HG03097 (cell line): ENCODE results near the gene NUP43.
"Not testable (repeated sequence)": the region's sequence is repeated elsewhere in the genome, so short reads cannot be mapped to it uniquely, and the experiment has no call there.

Source experiments
- ATAC-seq: cut with Tn5 transposase; IDR thresholded peaks from one replicate; pipeline ENCODE4 v1.9.1; 2021; ENCODE audit not compliant: unreplicated experiment, low FRiP score

Gene NUP43

DNA sequence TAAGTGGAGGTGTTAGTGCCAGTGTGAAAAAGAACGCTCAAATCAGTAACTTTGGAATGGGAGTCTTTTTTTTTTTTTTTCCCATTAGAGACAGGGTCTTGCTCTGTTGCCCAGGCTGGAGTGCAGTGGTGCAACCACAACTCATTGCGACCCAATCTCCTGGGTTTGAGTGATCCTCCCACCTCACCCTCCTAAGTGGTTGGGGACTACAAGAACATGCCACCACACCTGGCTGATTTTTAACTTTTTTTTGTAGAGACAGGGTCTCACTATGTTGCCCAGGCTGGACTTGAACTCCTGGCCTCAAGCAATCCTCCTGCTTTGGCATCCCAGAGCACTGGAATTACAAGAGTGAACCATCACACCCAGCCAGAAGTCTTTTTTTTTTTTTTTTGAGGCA is 48.2 kb downstream of the NUP43 start:
- ATAC-seq, result no peak

DNA sequence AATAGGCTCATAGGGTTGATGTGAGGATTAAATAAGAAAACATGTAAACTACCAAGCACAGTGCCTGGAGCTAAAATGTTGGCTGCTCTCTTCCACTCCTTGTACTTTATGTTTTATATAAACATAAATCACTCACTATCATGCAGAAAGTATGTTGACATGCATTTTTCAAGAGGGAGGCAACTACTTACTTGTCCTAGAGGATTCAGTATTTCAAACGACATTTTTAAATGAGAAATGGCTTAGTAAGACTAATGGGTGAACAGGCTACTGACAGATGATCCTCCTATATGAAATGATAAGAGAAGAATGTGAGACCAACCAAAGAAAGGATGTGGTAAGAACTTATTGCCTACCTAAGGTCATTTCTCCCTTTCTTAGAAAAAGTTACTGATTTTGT is 49.4 kb downstream of the NUP43 start:
- ATAC-seq, result no peak

DNA sequence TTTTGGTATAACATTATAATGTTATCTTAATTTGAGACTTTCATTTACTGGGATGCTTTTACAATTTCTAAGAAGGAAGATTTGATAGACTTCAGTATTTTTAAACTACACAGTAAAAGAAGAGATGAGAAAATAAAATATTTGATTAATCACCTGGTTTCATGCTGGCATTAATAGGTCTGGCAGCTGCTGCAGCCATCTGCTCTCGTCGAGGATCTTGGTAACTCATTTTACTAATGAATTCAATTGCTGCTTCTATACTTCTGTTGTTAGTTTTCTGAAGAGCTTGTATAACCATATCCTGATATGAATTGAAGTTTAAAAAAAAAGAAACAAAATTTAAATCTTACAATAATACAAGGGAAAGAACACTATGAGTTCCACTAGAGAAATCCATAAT is 51.4 kb downstream of the NUP43 start:
- ATAC-seq, result no peak

DNA sequence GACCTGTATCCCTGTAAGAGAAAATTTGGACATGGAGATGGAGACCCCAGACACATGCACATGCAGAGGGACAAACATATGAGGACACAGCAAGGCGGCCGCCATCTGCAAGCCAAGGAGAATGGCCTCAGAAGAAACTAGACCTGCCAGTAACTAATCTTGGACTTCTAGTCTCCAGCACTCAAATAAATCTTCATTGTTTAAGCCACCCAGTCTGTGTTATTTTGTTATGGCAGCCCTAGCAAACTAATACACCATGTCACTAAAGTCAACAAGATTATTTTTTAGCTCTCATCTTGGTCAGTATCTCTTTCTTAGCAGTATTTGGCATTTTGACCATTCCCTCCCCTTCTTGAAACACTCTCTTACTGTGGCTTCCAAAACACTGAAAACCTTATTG is 55.1 kb downstream of the NUP43 start:
- ATAC-seq, result no peak

DNA sequence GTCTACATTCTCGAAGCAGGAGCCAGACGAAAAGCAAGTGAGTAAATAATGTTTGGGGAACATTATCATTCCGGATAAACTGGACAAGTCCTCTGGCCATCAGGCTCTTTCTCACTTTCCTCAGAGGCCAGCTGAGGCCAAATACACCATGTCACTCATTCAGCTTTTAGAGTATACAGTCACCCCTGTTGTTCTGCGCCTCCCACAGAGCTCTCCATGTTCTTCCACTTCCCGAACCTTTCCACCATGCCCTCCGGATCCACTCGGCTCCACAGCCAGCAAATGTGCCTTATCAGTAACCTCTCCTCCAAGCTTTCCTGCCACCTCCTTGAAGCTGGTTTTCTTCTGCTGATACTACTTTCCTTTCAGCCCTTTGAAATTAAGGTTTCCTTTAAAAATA is 60.1 kb downstream of the NUP43 start:
- ATAC-seq, result no peak

DNA sequence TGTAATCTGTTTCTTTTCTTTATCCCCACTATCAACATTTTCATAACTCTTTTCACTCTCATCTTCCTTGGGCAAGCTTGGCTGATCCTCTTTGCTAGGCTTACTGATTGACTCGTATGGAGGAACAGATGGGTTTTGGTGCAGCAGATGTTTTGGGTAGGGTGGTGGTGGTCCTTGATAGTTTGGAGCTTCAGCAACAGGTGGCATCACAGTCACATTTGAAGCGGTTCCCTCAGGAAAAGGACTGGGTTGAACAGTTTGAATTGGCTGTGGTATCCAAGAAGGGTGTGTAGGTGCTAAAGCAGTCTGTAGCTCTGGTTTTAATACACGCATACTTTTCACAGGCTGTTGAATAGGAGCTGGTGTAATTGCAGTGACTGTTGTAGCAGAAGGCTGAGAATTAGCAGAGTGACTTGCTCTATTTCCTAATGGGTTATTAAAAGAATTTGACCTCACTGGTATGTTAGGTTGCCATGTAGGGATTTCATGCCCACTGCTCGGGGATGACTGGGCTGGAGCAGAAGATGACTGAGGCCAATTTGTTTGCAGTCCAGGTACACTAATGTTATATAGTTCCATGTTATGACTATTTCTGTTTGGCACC is 63.0 kb downstream of the NUP43 start:
- ATAC-seq, result no peak

DNA sequence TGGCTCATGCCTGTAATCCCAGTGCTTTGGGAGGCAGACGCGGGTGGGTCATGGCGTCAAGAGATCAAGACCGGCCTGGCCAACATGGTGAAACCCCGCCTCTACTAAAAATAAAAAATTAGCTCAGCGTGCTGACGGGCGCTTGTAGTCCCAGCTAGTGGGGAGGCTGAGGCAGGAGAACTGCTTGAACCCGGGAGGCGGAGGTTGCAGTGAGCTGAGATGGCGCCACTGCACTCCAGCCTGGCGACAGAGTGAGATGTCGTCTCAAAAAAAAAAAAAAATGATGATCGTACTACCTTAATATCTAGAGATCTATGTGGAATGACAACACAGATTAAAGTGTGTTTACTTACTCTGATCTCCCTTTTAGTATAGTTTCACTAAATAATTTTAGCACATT is 64.5 kb downstream of the NUP43 start:
- not testable (repeated sequence) for ATAC-seq

DNA sequence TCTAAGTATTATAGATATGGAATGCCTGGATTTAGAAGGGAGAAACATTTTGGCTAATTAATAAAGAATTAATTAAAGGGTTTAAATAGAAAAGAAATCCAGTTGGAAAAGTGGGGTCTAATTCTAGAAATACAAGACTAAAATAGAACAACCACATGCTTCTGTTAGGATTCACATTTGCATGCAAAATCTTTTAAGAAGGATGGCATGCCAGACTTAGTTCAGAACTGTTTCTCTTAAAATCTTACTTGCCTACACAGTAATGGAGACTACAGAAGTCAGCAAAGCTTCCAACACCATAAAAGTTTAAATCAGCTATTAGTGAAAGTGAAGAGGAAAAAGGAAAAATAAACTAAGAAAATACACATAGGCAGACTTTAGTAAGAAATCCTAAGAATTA is 65.1 kb downstream of the NUP43 start:
- no peak for ATAC-seq

DNA sequence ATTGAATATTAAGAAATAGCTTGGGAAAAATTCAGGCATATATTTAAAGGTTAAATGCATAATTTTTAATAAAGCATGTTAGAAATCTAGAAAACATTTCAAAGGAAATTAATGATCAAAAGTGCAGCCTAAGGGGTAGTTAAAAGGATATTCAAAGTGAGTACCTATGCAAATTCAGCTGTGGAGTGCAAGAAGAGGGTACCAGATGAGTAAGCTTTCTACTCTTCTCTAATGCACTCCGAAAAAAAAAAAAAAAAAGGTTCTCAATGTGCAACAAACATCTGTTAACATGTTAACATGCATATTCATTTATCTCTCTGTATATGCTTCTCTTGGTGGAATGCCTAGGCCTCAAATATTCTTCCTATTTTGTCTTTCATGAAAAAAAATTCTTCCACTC is 65.8 kb downstream of the NUP43 start:
- no peak for ATAC-seq
